Gastrocnemius medialis (tissue), 4 donors: ENCODE measurements around the gene APLNR. TPM values are rescaled to one million over a fixed set of nuclear protein-coding genes. Genes with fewer than 3 reads are reported as not detected.

Experiments used
- ATAC-seq, 2 donors: fragments of 150-250 bp; one replicate each; pipeline ENCODE4 v1.9.1; 2016
- DNase-seq, 2 donors: peaks; one replicate each; pipeline ENCODE4 v3.0.0-alpha.2; 2019
- H3K27ac ChIP-seq, 4 donors: fragments of 200-600 bp; sonication (generic); 1 replicate in 1 of 4; 2 replicates in 3 of 4; pipeline ENCODE4 v1.5.1; 2016 to 2018; ENCODE audit warnings: mild to moderate bottlenecking in 2 of 4, moderate library complexity in 1 of 4
- H3K27me3 ChIP-seq, 3 donors: fragments of 200-600 bp; sonication (generic) in 2 of 3; 1 replicate in 1 of 3; 2 replicates in 2 of 3; pipeline versions ENCODE4 v1.5.1 to v1.6.0; 2016 to 2019; ENCODE audit warnings: mild to moderate bottlenecking in 1 of 3, moderate library complexity in 1 of 3
- H3K36me3 ChIP-seq, 2 donors: fragments of 200-600 bp; sonication (generic) in 1 of 2; one replicate each; pipeline ENCODE4 v1.5.1; 2017 to 2018
- H3K4me1 ChIP-seq, 2 donors: fragments of 200-600 bp; sonication (generic) in 1 of 2; one replicate each; pipeline ENCODE4 v1.5.1; 2016 to 2017; ENCODE audit warnings: mild to moderate bottlenecking in 2 of 2
- H3K4me3 ChIP-seq, 4 donors: fragments of 200-600 bp; sonication (generic) in 3 of 4; 1 replicate in 1 of 4; 2 replicates in 3 of 4; pipeline ENCODE4 v1.5.1; 2016 to 2019; ENCODE audit warnings: mild to moderate bottlenecking in 2 of 4
- H3K9me3 ChIP-seq, 3 donors: fragments of 200-600 bp; sonication (generic) in 2 of 3; 1 replicate in 1 of 3; 2 replicates in 2 of 3; pipeline ENCODE4 v1.5.1; 2016 to 2019
- POLR2A ChIP-seq, 2 donors: fragments of 450-650 bp; IDR thresholded peaks; one replicate each; pipeline ENCODE4 v1.6.1; 2017; ENCODE audit warnings: antibody characterized with exemption in 2 of 2, mild to moderate bottlenecking in 2 of 2, moderate library complexity in 2 of 2
- in situ Hi-C, 4 donors: fragments of 200-750 bp; cut with MboI; loops; one replicate each; pipeline versions ENCODE4 v1.15.0 to v1.8.0; 2017; ENCODE audit warnings: low sequenced_read_pairs in 4 of 4
- intact Hi-C: fragments of 100-400 bp; cut with DNase I; formaldehyde crosslinking; loops from one replicate; pipeline ENCODE4 v1.15.1; 2023; ENCODE audit warnings: low total_unique reads
- total RNA-seq, 4 donors: library from RNA; depleted of rRNA; stranded (reverse); fragments of >200 nt; gene quantifications; one replicate each; pipeline versions ENCODE4 v1.1.0 to v1.2.3, GENCODE V29; 2016
- TF ChIP-seq, protein P1 (sequence below), 5 experiments: fragments of 450-650 bp in 3 of 5; fragments of 200-600 bp in 2 of 5; sonication (generic) in 2 of 5; IDR thresholded peaks in 4 of 5; conservative IDR thresholded peaks in 1 of 5; 1 replicate in 4 of 5; 2 replicates in 1 of 5; pipeline ENCODE4 v1.5.1; 2016 to 2019; ENCODE audit warnings: antibody characterized with exemption in 5 of 5, mild to moderate bottlenecking in 3 of 5, moderate library complexity in 3 of 5

The APLNR gene
- total RNA-seq, 4 donors from 2014 or later: 0.32 to 3.7 (median 0.64) TPM

- no peak for ATAC-seq
- no peak for TF ChIP-seq POLR2A (IDR thresholded peaks at IDR 0.05)
- TF ChIP-seq, protein P1, sequence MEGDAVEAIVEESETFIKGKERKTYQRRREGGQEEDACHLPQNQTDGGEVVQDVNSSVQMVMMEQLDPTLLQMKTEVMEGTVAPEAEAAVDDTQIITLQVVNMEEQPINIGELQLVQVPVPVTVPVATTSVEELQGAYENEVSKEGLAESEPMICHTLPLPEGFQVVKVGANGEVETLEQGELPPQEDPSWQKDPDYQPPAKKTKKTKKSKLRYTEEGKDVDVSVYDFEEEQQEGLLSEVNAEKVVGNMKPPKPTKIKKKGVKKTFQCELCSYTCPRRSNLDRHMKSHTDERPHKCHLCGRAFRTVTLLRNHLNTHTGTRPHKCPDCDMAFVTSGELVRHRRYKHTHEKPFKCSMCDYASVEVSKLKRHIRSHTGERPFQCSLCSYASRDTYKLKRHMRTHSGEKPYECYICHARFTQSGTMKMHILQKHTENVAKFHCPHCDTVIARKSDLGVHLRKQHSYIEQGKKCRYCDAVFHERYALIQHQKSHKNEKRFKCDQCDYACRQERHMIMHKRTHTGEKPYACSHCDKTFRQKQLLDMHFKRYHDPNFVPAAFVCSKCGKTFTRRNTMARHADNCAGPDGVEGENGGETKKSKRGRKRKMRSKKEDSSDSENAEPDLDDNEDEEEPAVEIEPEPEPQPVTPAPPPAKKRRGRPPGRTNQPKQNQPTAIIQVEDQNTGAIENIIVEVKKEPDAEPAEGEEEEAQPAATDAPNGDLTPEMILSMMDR (IDR thresholded peaks at IDR 0.05 in 4 of 5, conservative IDR thresholded peaks at IDR 0.05 in 1 of 5): no peak
- no peak overlapping the region for H3K27ac ChIP-seq
- no peak overlapping the region for H3K4me3 ChIP-seq
- intact Hi-C loops (no loop called here), in situ Hi-C loops (no loop called here)
- peaks cover 24 to 36% of the 10 kb centered on the region in 2 donors for H3K4me1 ChIP-seq
- DNase-seq: no peak
- H3K9me3 ChIP-seq: no peaks in the 10 kb centered on the region
- H3K27me3 ChIP-seq: no peaks in the 10 kb centered on the region
- no peaks in the 10 kb centered on the region for H3K36me3 ChIP-seq
These were observed 37.7 kb downstream of the APLNR start for GRCh38 chr11:57199330-57199729.

DNA sequence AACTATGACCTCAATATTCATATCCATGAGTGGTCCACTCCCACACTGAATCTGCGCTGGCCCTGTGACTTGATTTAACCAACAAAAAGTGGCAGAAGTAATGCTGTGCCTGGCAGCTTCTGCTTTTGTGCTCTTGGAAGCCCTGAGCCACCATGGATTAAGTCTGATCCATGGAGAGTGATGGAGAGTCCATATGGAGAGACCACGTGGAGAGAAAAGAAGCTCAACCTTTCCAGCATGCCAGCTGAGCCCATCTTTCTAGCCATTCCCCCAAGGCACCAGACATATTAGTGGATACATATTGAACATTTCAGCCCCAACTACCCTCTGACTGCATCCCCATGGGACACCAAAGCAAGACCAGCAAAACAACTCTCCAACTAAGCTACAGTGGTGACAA lies 39.3 kb downstream of the APLNR start:
- no peak for TF ChIP-seq POLR2A (IDR thresholded peaks at IDR 0.05)
- TF ChIP-seq, protein P1 (IDR thresholded peaks at IDR 0.05 in 4 of 5, conservative IDR thresholded peaks at IDR 0.05 in 1 of 5): no peak
- DNase-seq: no peak
- H3K4me1 ChIP-seq: peaks cover 23 to 31% of the 10 kb centered on the region in 2 donors
- H3K27ac ChIP-seq: no peak overlapping the region
- in situ Hi-C loops (no loop called here), intact Hi-C loops (no loop called here)
- H3K4me3 ChIP-seq: no peak overlapping the region
- no peak for ATAC-seq
- no peaks in the 10 kb centered on the region for H3K36me3 ChIP-seq
- no peaks in the 10 kb centered on the region for H3K9me3 ChIP-seq
- no peaks in the 10 kb centered on the region for H3K27me3 ChIP-seq

DNA sequence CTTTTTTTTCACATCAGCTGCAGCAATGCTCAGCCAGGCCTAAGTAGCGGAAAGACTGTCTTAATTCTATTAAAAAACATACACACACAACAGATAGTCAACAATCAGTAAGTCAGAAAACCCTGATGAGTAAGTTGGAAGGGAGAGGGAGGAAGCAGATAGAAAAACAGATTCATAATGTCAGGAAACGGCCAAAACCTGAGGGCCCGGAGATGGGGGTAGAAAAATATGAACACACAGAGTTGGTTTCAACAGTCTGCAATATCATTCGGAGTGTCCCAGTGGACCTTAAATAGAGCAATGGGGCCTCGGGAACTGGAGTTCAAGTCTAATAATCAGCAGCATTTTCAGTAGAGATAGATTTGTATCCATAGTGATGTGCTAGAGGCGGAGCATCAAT lies 40.5 kb downstream of the APLNR start:
- Histone ChIP-seq H3K4me3 (no peak overlapping the region), H3K4me1 (peaks cover 12 to 21% of the 10 kb centered on the region in 2 donors), H3K36me3 (no peaks in the 10 kb centered on the region), H3K27ac (peak overlapping the region in 1 of 4 donors; percentile 1), H3K9me3 (no peaks in the 10 kb centered on the region), H3K27me3 (no peaks in the 10 kb centered on the region)
- DNase-seq: no peak
- no peak for ATAC-seq
- in situ Hi-C loops (no loop called here), intact Hi-C loops (no loop called here)
- TF ChIP-seq POLR2A (IDR thresholded peaks at IDR 0.05): no peak
- TF ChIP-seq, protein P1 (IDR thresholded peaks at IDR 0.05 in 4 of 5, conservative IDR thresholded peaks at IDR 0.05 in 1 of 5): no peak

- Histone ChIP-seq H3K4me3 (no peak overlapping the region), H3K27me3 (no peaks in the 10 kb centered on the region), H3K9me3 (no peaks in the 10 kb centered on the region), H3K27ac (no peak overlapping the region), H3K4me1 (peaks cover 0 to 5% of the 10 kb centered on the region in 2 donors), H3K36me3 (no peaks in the 10 kb centered on the region)
- no peak for DNase-seq
- ATAC-seq: no peak
- TF ChIP-seq, protein P1 (IDR thresholded peaks at IDR 0.05 in 4 of 5, conservative IDR thresholded peaks at IDR 0.05 in 1 of 5): no peak
- no peak for TF ChIP-seq POLR2A (IDR thresholded peaks at IDR 0.05)
- in situ Hi-C loops: no loop called here
- intact Hi-C loops: no loop called here
These were observed 44.7 kb downstream of the APLNR start for GRCh38 chr11:57192316-57192715.
